ENCODE results near the gene FOXN3.

FOXN3 gene

DNA sequence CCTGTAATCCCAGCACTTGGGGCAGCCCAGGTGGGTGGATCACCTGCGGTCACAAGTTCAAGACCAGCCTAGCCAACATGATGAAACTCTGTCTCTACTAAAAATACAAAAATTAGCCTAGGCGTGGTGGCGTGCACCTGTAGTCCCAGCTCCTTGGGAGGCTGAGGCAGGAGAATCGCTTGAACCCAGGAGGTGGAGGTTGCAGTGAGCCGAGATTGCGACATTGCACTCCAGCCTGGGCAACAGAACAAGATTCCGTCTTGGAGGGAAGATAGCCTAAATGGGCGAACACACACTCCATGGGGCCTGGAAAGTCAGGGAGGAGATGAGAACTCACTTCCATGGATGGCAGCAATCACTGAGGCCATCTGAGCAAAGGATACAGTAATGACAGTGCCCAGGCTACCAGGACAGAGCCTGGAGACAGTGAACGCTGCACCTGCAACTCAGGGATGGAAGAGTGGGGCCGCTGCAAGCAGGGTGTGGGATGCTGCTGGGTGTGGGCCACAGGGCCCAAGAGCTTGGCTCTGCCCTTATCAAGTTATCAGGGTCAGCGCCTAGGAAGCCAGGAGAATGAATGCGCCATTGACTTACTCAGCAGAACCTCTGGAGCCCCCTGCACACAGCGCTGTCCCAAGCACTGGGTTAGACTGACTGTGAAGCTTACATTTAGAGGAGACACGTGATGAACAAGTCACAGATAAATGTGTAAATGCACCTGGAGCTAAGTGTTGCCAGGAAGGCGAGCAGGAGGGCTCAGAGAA lies 28.9 kb downstream of the FOXN3 start:
- FAIRE-seq = no peak
- DNase-seq (ENCODE audit: extremely low spot score, insufficient read length, low read depth) = no peak

DNA sequence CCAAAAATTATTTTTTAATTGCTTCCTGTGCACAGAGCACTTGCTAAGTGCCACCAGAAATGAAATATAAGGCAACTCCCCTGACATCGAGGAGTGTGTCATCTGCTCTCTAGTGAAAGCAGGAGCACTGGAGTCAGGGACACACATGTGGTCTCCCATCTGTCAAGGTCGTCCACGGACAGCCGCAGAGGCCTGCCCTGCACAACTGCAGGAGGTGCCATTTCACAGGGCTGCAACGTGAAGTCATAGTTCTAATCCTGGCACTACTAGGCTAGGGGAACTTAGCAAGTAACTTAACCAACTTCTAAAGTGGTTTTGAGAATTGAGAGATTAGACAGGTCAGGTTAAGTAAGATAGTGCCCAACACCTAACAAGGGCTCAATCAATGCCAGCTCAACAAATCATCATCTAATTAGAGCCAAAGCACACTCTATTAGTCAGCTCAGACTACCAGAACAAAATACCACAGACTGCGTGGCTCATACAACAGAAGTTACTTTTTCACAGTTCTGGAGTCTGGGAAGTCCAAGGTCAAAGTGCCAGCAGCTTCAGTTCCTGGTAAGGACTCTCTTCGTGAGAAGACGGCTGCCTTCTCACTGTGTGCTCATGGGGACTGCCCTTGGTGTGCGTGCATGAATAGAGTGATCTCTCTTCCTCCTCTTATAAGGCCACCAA lies 30.7 kb downstream of the FOXN3 start:
- no peak for DNase-seq (ENCODE audit: extremely low spot score, insufficient read length, low read depth)
- peak; percentile 21 for FAIRE-seq

DNA sequence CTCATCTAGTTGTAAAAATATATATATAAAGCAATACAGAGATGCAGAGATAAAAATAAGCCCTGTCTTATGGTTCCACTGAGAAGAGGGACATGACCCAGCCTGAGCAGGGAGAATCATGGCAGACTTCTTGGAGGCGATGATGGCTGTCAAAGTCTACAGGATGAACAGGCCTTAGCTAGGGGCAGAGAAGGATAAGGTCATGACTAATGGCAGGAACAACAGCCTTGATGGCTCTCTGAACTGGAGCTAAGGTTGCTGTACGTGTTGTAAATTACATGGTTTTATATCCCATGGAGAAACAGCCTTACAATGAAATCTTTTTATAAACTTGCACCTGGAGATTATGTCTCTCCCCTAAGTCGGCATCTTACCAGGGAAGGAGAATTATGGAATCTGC lies 32.4 kb downstream of the FOXN3 start:
- FAIRE-seq (no peak), DNase-seq (ENCODE audit: extremely low spot score, insufficient read length, low read depth) (no peak)

DNA sequence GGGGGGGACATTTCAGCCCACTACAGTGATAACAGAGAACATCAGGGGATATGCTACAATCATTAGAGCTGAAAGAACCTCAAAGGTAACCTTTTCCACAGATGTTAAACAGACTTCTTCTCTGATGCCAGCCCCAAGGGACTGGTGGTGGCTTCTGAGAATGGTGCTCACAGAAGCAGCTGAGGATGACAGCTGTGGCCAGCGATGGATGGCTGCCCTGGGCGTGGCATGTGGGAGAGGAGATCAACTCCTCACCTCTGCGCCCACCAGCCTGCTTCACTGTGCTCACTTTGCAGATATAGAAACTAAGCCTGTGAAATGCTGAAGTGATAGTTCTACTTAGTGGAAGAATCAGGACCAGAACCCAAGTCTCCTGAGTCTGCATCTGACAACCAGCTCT lies 33.0 kb downstream of the FOXN3 start:
- DNase-seq (ENCODE audit: extremely low spot score, insufficient read length, low read depth) (peak; percentile 48), FAIRE-seq (peak; percentile 79)

DNA sequence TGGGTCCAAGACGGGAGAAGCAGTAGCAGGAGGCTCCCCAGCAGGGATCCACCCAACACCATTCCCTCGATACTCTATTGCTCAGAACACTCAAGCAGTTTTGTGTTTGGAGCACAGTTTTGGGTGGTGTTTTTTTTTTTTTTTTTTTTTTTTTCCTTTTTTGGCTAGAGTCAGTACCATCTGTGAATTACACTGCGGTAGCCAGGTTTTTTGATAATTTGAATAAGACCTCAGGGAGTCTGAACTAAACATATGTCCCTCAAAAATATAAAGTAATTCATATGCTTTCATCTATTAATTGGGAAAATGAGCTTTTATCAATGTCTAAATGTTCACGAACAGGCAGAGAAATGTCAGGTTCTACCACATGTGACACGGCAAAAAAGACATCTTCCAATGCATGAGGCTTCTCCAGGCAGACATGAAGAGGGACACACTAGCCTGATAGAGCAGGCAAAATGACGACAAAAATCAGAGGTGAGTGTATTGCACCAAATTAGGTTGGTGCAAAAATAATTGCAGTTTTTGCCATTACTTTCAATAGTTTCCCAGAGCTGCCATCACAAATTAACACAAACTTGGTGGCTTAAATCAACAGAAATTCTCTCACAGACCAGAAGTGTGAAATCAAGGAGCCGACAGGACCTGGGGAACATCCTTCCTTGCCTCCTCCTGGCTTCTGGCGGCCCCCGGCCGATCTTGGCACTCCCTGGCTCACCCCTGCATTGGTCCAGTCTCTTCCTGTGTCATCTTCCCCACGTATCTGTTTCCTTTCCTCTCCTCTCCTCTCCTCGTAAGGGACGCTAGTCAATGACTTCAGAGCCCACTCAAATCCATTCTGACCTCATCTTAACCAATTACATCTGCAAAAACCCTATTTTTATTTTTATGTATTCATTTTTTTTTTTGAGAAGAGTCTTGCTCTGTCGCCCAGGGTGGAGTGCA lies 33.9 kb downstream of the FOXN3 start:
- DNase-seq (ENCODE audit: extremely low spot score, insufficient read length, low read depth) (no peak), FAIRE-seq (no peak)

DNA sequence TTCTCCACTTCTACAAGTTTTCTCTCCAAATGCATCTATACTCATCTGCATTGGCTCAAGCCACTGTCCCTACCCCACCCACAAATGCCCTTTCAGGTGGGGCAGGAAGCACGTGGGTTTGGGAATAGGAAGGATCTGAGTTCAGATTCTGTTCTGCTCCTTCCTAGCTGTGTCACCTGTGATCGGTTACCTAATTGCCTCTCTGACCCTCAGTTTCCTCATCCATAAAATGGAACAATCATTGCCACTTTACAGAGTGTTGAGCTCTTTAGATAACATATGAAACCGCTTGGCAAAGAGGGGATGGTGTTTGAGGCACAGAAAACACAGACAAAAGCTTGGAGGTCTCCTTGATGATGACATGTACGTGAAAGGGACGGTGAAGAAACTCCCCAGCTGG lies 34.5 kb downstream of the FOXN3 start:
- DNase-seq (ENCODE audit: extremely low spot score, insufficient read length, low read depth) (no peak), FAIRE-seq (no peak)

DNA sequence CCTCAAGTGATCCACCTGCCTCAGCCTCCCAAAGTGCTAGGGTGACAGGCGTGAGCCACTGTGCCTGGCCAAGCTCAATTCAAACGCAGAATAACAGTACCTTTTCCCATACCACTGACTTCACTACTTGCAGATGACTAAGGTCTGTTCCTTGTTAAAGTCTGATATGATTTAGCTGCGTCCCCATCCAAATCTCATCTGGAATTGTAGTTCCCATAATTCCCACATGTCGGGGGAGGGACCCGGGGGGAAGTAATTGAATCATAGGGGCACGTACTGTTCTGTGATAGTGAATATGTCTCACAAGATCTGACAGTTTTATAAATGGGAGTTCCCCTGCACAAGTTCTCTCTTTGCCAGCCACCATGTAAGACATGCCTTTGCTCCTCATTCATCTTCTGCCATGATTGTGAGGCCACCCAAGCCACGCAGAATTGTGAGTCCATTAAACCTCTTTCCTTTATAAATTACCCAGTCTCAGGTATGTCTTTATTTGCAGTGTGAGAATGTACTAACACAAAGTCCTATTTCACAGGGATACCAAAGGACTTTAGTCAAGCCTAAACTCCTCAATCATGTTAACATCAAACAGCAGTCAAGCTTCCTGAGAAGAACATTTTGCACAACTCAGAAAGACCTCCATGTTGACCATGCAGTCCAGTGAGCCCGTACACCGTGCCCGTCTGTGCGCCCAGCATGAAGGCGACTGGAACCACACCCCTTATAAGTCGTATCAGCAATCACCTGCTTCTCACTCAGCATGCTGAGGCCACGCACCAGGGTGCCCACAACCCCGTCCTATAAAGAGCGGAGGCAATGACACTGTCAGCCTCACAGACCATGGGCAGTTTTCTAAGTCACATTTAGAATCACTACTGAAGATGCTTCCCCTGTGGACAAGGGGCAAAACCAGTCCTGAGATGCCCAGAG lies 36.9 kb downstream of the FOXN3 start:
- no peak for DNase-seq (ENCODE audit: extremely low spot score, insufficient read length, low read depth)
- no peak for FAIRE-seq

DNA sequence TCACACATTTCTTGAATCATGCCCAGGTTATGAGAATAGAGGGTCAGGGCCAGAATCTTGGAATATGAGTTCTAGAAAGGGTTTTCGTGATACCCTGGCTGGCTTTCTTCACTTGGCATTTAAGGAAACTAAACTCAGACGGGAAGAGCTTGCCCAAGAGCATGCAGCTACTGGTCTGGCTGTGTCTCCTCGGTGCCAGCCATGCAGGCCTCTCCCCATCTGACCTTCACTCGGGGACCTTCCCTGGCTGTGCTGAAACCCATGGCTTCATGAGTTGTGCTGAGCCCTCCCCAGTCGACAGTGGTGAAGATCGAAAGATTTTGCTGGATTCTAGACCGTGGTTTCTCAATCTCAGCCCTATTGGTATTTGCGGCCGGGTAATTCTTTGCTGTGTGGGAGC lies 38.0 kb downstream of the FOXN3 start:
- DNase-seq (ENCODE audit: extremely low spot score, insufficient read length, low read depth) (no peak), FAIRE-seq (no peak)

DNA sequence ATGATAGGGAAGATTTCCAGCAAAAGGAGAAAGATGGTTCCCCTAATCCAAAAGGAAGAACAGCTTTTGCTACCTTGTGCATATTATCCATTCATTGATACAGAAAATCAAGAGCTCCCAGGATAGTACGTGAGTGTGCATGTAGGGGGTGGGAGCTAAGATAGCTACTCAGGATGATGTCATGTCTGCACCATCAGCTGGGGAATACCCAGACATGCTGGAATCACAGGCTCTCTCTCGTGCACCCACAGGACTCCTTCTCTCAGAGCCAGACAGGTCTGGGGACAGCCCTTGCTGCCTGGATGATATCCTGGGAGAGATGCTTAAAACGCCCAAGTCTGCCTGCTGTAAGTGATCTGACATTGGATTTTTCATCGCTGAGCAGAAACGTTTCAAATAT lies 38.9 kb downstream of the FOXN3 start:
- DNase-seq (ENCODE audit: extremely low spot score, insufficient read length, low read depth) (no peak), FAIRE-seq (no peak)

DNA sequence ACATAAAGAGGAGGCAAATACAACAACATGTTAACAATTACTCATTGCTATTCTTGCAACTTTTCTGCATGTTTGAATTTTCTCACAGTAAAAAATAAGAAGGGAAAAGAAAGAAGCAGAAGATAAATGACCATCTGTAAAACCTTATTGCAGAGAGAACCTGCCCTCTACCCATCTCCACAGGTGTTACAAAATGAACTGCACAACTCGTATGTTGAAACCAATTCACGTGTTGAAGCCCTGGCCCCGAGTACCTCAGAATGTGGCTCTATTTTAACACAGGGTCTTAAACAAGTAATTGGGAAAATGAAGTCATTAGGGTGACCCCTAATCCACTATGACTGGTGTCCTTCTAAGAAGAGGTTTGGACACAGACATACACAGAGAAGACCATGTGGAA lies 39.5 kb downstream of the FOXN3 start:
- no peak for DNase-seq (ENCODE audit: extremely low spot score, insufficient read length, low read depth)
- no peak for FAIRE-seq

DNA sequence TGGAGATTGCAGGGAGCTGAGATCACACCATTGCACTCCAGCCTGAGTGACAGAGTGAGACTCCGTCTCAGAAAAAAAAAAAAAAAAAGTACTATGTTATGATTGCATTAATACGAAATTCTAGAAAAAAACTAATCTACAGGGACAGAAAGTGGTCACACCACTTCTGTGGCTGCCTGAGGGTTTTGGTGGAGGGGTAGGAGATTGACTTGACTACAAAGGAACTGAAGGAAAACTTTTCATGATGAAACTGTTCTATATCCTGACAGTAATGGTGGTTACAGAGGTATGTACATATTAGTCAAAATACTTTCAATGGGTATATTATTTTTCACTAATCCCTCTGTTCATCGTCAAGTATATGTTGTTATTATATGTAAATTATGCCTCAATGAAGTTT lies 42.1 kb downstream of the FOXN3 start:
- FAIRE-seq = no peak
- DNase-seq (ENCODE audit: extremely low spot score, insufficient read length, low read depth) = no peak

DNA sequence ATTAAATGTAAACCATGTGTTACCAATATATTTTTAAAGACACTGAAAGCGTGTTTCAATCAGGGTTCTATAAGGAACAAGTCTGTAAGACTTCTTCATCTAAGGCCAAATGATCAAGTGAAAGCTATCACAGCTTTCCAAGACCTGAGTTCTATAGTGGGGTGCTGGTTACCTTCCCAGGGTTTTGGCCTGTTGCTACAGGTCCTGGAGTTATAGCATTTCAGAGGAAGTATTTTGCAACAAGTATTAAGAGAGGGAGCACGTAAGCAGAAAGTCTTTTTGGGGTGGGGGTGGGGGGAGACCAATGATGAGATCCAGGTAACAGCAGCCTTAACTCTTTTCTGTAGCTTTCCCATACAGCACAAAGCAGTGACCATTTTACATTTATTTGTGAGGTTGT lies 43.8 kb downstream of the FOXN3 start:
- FAIRE-seq (no peak), DNase-seq (ENCODE audit: extremely low spot score, insufficient read length, low read depth) (no peak)

DNA sequence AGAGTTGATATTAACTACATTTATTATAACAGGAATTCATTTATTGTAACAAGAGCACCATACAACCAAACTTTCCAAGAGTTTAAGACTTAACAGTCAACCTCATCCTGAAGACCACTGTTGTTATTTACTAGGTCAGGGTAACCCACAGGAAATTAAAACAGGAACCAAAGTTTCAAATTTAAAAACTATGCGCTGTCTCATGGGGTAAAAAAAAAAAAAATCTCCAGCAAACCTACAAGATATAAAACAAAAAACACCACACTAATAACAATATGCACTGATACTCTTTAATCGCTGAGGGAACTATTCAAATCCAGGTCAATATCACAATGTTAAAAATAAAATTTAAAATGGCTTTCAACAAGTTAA lies 44.5 kb downstream of the FOXN3 start:
- DNase-seq (ENCODE audit: extremely low spot score, insufficient read length, low read depth) (no peak), FAIRE-seq (no peak)

DNA sequence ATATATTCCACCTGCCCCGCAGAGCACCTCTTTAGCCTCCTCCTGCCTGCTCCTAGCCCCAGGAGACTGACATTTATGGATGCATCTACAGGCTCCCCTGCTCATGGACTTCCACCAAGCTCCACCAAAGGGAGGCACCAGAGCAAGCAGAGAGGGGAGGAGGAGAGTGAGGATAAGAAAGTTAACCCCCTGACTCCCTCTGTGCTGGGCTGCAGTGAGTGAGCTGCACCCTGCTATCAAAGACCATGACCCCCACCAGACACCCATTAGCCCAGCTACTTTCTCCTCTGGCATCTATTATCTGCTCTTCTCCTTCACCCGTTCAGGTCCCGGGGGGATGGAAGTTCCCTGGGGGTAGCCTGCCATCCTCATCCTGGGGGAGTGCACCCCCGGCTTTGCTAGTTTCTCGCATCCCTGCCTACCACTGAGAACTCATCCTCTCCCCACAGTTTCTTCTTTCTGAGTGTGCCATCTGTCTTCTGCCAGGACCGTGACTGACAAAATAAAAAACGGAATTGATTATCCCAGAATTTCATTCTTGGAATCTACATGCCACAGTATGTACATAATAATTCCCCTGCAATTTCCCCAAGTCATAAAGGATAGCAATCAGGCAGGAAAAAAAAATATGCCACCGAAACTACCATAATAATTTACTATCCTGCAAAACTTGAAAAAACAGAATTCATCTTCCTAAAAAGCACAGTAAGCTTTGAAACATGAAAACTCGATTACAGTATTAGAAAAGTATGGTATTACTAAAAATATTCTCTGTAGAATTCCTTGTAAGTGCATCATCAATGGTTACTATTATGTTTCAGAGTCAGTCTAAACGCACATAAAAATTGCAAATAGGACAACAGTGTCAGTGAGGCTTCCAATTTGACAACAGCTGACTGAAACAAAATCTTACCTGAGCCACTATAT lies 45.2 kb downstream of the FOXN3 start:
- DNase-seq (ENCODE audit: extremely low spot score, insufficient read length, low read depth) (no peak), FAIRE-seq (no peak)

DNA sequence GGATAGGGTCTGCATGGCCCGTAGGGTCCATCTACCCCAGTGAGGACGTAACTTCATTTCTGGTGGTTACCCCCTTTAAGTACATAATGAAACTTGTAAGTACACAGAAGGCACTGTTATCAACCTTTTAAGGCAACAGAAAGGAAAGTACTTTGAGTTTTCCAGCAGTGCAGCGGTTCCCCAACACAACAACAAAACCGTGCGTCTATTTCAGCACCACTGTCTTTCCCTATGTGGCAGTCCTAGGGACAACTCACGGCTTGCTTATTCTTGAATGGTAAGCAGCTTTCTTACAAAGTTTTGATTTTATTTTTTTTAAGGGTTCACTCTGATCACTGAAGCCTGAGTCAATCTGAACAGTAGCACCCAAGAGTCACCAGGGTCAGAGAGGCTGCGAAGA lies 46.3 kb downstream of the FOXN3 start:
- DNase-seq (ENCODE audit: extremely low spot score, insufficient read length, low read depth) (no peak), FAIRE-seq (no peak)

DNA sequence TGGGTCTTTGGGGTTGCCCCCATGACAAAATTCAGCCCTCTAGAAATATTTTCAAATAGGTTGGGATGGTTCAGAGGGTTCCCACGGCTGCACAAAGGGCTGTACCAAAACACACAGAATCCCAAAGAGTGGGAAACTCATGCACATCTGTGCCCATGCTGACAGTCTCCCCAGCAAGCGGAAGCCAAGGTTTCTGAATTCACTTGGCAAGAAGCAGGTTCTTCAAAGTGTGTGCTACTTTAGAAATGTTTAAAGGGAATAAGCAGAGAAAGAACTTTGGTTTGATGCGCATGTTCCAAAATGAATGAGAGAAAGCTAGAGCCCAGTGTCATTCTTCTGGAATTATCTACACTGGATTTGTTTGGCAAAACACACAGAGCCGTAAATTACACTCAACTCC lies 46.7 kb downstream of the FOXN3 start:
- DNase-seq (ENCODE audit: extremely low spot score, insufficient read length, low read depth) (no peak), FAIRE-seq (no peak)

DNA sequence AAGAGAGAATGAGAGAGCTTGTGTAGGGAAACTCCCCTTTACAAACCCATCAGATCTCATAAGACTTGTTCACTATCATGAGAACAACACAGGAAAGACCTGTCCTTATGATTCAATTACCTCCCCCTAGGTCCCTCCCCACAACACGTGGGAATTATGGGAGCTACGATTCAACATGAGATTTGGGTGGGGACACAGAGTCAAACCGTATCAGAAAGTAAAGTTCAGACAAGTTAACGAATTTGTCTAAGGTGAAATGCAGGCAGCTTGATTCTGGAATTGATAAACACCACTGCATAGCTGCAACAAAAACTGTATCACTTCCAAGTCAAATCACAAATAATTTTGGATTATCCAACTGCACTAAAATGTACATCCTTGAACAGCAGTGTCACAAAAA lies 47.4 kb downstream of the FOXN3 start:
- FAIRE-seq = no peak
- DNase-seq (ENCODE audit: extremely low spot score, insufficient read length, low read depth) = no peak

DNA sequence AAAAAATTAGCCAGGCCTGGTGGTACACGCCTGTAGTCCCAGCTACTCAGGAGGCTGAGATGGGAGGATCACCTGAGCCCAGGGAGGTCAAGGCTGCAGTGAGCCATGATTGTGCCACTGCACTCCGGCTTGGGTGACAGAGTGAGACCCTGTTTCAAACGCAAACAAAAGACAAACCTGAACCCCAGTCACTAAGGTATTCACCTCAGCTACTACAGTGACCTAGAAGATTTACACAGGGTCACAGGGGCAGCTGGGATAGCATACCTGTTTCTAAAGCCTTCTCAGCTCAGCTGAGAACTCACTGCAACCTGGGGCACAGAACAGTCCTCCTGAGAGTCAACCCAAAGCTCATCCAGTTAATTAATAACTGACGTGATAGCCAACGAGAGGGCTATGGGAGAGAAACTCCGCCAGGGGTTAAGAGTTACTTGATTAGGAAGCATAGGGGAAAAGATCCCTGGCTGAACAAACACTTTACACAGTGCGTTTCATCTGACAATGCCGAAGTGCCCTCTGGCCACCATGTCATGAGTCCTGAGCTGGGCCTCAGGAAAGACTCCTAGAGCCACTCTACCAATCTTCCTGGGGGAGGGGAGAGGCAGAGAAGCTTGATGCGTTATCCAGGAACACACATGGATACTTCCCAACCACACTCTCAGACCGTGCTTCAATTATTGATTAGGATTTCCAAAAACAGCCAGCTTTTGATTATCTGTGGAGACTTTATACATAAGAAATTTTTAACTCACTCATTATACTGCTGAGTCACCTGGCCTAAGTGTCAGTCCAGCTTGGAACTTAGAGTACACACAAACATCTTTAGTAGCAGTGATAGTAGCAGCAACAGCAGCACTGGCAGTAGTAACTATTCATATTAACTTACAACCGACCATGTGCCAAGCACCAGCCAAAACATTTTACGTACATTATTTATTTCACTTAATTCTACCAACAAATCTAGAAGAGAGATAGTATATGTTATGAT lies 48.2 kb downstream of the FOXN3 start:
- DNase-seq (ENCODE audit: extremely low spot score, insufficient read length, low read depth) = no peak
- no peak for FAIRE-seq
